GM21526 (cell line): Measurements from ENCODE around the gene RBFOX1.

Experiments
- ATAC-seq: cut with Tn5 transposase; IDR thresholded peaks from one replicate; pipeline ENCODE4 v1.9.1; 2021; ENCODE audit warnings: moderate library complexity; ENCODE audit not compliant: unreplicated experiment, low FRiP score

The RBFOX1 gene

GRCh38 chr16:7366993-7367880 is 34.6 kb downstream of the RBFOX1 start:
- no peak for ATAC-seq

- no peak for ATAC-seq
These were observed 36.6 kb downstream of the RBFOX1 start for GRCh38 chr16:7369204-7369603.

GRCh38 chr16:7372095-7372494 is 39.5 kb downstream of the RBFOX1 start:
- ATAC-seq: no peak

- no peak for ATAC-seq
These were observed 41.1 kb downstream of the RBFOX1 start for GRCh38 chr16:7373776-7374175.

- ATAC-seq: no peak
These were observed 42.0 kb downstream of the RBFOX1 start for GRCh38 chr16:7374614-7375174.

GRCh38 chr16:7376227-7376626 is 43.6 kb downstream of the RBFOX1 start:
- ATAC-seq: no peak

- ATAC-seq: no peak
These were observed 44.6 kb downstream of the RBFOX1 start for GRCh38 chr16:7377231-7377630.

GRCh38 chr16:7378024-7378695 is 45.5 kb downstream of the RBFOX1 start:
- no peak for ATAC-seq

- no peak for ATAC-seq
These were observed 47.8 kb downstream of the RBFOX1 start for GRCh38 chr16:7380441-7380840.

- no peak for ATAC-seq
These were observed 48.3 kb downstream of the RBFOX1 start for GRCh38 chr16:7380911-7381310.

GRCh38 chr16:7381671-7382070 is 49.0 kb downstream of the RBFOX1 start:
- no peak for ATAC-seq

GRCh38 chr16:7382521-7382920 is 49.9 kb downstream of the RBFOX1 start:
- ATAC-seq: no peak

GRCh38 chr16:7390974-7391373 is 58.3 kb downstream of the RBFOX1 start:
- ATAC-seq: no peak

- no peak for ATAC-seq
These were observed 59.0 kb downstream of the RBFOX1 start for GRCh38 chr16:7391694-7392093.

GRCh38 chr16:7392206-7392605 is 59.6 kb downstream of the RBFOX1 start:
- no peak for ATAC-seq

- ATAC-seq: no peak
These were observed 61.0 kb downstream of the RBFOX1 start for GRCh38 chr16:7393680-7394079.

- no peak for ATAC-seq
These were observed 62.2 kb downstream of the RBFOX1 start for GRCh38 chr16:7394720-7395336.

- no peak for ATAC-seq
These were observed 65.3 kb downstream of the RBFOX1 start for GRCh38 chr16:7397901-7398300.

- no peak for ATAC-seq
These were observed 65.9 kb downstream of the RBFOX1 start for GRCh38 chr16:7398536-7398935.

GRCh38 chr16:7399296-7399695 is 66.7 kb downstream of the RBFOX1 start:
- ATAC-seq: no peak
